ENCODE measurements around the gene NCKAP5.

DNA sequence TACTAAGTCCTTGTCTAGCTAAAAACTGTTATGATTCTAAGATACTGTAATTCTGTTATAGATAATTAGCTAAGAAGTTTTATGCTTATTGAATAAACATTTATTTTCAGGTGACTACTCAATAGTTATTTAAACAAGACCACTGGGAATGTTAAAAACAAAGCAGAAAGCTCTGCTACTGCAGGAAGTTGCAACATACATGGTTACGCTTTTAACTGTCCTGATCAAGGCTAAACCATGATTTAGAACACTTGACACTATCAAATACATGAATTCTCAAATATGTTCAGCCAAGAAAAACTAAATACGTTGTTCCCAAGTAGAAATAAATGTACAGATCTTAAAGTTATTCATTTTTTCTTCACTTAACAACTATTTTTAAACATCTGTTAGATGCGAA, 263.9 kb downstream of the NCKAP5 start:
- TF ChIP-seq EZH2 (IDR thresholded peaks at IDR 0.05; ENCODE audit: low read length, unreplicated experiment) = no peak
- TF ChIP-seq, protein P1, sequence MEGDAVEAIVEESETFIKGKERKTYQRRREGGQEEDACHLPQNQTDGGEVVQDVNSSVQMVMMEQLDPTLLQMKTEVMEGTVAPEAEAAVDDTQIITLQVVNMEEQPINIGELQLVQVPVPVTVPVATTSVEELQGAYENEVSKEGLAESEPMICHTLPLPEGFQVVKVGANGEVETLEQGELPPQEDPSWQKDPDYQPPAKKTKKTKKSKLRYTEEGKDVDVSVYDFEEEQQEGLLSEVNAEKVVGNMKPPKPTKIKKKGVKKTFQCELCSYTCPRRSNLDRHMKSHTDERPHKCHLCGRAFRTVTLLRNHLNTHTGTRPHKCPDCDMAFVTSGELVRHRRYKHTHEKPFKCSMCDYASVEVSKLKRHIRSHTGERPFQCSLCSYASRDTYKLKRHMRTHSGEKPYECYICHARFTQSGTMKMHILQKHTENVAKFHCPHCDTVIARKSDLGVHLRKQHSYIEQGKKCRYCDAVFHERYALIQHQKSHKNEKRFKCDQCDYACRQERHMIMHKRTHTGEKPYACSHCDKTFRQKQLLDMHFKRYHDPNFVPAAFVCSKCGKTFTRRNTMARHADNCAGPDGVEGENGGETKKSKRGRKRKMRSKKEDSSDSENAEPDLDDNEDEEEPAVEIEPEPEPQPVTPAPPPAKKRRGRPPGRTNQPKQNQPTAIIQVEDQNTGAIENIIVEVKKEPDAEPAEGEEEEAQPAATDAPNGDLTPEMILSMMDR (conservative IDR thresholded peaks at IDR 0.05; ENCODE audit: low read depth, low read length) = no peak

Data from PC-3 (cell line).